Astrocyte (in vitro differentiated cells and primary cell): Measurements from ENCODE around the gene MAST3.

Experiments used
- CTCF ChIP-seq: IDR thresholded peaks from 2 replicates; pipeline ENCODE4 v1.5.1; 2011; ENCODE audit warnings: low read depth, mild to moderate bottlenecking, inconsistent platforms, low read length, moderate library complexity; ENCODE audit not compliant: insufficient read depth
- EZH2 ChIP-seq: IDR thresholded peaks from 2 replicates; pipeline ENCODE4 v1.6.1; 2012; ENCODE audit warnings: mild to moderate bottlenecking, low read length, inconsistent platforms; ENCODE audit not compliant: insufficient read depth

GRCh38 chr19:18096258-18096657 is 1.3 kb upstream of the MAST3 start:
- TF ChIP-seq EZH2 = no peak
- TF ChIP-seq CTCF = no peak
